GM12891 (cell line): Measurements from ENCODE around the gene LYRM9.

ENCODE experiments used
- POLR2A ChIP-seq: IDR thresholded peaks from 2 replicates; pipeline ENCODE4 v1.6.1; 2011; ENCODE audit warnings: low read depth, low read length, control low read depth
- POLR2AphosphoS5 ChIP-seq: IDR thresholded peaks from 2 replicates; pipeline ENCODE4 v1.6.1; 2011; ENCODE audit warnings: low read depth, low read length, control low read depth
- SPI1 ChIP-seq: IDR thresholded peaks from 2 replicates; pipeline ENCODE4 v1.6.1; 2011; ENCODE audit warnings: low read depth, low read length, control low read depth
- TAF1 ChIP-seq: IDR thresholded peaks from 2 replicates; pipeline ENCODE4 v1.6.1; 2011; ENCODE audit warnings: low read depth, low read length, control low read depth

DNA sequence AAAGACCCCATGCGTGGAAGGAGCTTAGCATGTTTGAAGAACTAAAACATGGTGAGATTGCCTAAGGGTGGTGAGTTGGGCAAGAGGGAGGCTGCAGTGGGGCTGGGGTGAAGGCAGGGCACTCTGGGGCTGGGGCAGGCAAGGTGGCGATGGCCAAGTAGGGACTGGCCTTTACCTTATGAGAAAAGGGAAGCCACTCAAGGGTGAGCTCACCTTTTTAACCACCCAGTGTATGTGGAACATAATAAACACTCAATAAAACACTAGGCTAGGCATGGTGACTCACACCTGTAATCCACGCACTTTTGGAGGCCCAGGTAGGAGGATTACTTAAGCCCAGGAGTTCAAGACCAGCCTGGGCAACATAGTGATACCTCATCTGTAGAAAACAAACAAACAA lies 37.7 kb downstream of the LYRM9 start:
- TF ChIP-seq TAF1 (no peak), POLR2A (no peak), POLR2AphosphoS5 (no peak), SPI1 (no peak)
